ENCODE measurements around the gene THBS1. TPM values are rescaled to one million over a fixed set of nuclear protein-coding genes. Genes with fewer than 3 reads are reported as not detected.

The THBS1 gene
- total RNA-seq, 1 experiment from 2014 or later, result 63.4 TPM

- in situ Hi-C loops (cut with HindIII; ENCODE audit: low pct_unique_long_range_greater_than_20kb, low sequenced_read_pairs), result no loop called here
- DNase-seq (ENCODE audit: low read depth), result no peak
Observed at GRCh38 chr15:39585871-39586301, 5.0 kb downstream of the THBS1 start.

DNA sequence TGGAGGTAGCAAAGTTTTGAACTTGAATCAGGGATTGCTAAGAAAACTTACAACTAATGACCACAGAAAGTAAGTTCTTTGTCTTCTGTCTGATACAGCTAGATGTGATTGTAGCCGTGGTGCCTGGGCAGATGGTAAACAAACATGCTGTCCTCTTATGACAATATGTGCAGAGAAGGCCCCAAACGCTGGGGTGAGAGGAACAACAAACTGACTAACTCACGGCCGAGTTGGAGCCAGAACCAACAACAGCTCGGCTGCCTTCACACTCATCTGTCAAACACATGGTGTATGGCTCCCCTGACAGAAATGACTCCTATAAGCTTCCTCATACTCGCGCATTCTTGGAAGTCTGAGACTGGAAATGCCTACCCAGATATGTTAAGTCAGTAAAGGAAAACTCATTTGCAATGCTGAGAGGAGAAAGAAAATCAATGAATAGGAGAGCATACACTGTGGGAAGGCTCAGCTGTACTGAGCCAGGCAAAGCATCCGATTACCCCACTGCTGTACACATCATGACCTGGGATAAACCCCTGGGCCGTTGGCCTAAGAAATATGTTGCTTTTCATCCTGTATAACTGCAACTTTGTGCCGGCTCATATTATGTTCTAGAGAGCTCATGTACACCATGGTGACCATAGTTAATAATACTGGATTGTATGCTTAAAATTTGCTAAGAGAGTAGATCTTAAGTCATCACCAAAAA lies 5.7 kb downstream of the THBS1 start:
- in situ Hi-C loops (cut with HindIII; ENCODE audit: low pct_unique_long_range_greater_than_20kb, low sequenced_read_pairs), result no loop called here
- DNase-seq (ENCODE audit: low read depth), result no peak

GRCh38 chr15:39587096-39587721 lies 6.3 kb downstream of the THBS1 start:
- no peak for DNase-seq (ENCODE audit: low read depth)
- in situ Hi-C loops (cut with HindIII; ENCODE audit: low pct_unique_long_range_greater_than_20kb, low sequenced_read_pairs), result no loop called here

DNA sequence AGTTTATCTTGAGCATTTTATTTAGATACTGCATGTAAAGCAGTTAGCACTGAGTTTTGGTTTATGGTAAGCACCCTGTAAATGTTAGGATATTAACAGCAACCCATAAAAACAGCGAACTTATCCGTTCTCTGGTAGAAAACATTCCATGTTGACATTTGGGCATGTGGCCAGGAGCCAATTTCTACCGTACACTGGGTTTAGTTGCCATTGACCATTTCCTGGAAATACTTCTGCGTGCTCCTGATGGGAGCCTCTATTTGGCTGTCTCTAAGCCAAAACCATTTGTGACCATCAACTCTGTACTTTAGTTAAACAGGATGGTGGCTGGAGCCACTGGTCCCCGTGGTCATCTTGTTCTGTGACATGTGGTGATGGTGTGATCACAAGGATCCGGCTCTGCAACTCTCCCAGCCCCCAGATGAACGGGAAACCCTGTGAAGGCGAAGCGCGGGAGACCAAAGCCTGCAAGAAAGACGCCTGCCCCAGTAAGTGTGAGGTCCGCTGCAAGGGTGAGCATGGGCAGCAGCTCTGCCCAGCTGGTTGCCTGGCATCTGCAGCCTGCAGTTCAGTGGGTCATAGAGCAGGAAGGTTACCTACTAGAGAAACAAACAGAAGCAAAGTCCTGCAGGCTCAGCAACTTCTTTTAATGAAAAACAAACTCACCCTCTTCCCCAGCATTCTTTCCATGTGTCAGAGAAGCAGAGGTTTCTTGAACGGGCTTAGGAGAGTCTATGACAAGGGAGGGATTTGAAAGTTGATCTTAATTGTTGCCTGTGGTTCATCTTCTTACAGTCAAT lies 7.1 kb downstream of the THBS1 start:
- DNase-seq (ENCODE audit: low read depth), result no peak
- in situ Hi-C loops (cut with HindIII; ENCODE audit: low pct_unique_long_range_greater_than_20kb, low sequenced_read_pairs), result no loop called here

- in situ Hi-C loops (cut with HindIII; ENCODE audit: low pct_unique_long_range_greater_than_20kb, low sequenced_read_pairs), result no loop called here
- no peak for DNase-seq (ENCODE audit: low read depth)
Observed at GRCh38 chr15:39588531-39589192, 7.8 kb downstream of the THBS1 start.

DNA sequence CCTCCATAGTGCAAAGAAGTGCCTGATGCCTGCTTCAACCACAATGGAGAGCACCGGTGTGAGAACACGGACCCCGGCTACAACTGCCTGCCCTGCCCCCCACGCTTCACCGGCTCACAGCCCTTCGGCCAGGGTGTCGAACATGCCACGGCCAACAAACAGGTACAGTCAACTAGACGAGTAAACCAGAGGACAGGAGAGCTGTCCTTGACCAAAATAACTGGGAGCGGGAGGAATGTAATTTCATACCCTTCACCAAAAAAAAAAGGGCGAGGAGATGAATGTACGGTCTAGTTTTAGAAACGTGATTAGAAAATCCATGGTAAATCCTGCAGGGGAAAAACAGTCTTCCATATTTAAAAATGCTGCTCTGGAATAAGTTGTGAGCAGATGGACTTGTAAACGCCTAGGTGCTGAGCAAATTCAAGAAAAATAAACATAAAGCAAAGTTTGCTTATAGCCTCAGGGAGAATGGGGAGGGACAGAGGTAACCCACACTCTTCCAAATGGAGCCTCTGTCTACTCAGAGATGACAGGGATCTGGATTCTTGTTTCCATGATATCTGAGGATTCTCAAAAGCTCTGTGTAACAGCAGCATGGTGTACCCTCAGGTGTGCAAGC lies 8.4 kb downstream of the THBS1 start:
- in situ Hi-C loops (cut with HindIII; ENCODE audit: low pct_unique_long_range_greater_than_20kb, low sequenced_read_pairs), result no loop called here
- no peak for DNase-seq (ENCODE audit: low read depth)

DNA sequence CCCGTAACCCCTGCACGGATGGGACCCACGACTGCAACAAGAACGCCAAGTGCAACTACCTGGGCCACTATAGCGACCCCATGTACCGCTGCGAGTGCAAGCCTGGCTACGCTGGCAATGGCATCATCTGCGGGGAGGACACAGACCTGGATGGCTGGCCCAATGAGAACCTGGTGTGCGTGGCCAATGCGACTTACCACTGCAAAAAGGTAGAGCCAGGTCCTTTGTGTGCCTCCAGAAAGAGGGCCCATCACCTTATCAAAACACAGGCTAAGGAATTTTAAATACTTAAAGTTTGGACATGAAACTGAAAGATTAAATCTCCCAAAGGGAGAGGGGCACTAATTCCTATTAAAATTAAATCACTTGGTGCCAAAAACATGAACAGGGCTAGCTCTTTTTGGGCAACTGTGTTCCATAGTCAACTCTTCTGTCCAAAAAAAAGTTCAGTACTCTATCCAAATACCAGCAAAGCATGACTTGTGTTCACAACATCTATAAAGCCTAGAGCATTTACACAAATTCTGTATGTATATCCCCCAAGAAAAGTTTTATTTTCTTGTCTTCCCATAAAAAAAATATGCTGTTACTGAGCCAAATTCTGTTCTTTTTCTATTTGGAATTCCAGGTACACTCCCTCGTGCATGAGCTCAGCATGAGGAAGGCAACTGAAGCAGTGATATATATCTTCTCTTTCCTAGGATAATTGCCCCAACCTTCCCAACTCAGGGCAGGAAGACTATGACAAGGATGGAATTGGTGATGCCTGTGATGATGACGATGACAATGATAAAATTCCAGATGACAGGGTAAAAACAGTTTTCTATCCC lies 9.2 kb downstream of the THBS1 start:
- in situ Hi-C loops (cut with HindIII; ENCODE audit: low pct_unique_long_range_greater_than_20kb, low sequenced_read_pairs), result no loop called here
- DNase-seq (ENCODE audit: low read depth), result no peak

GRCh38 chr15:39591141-39591895 lies 10.4 kb downstream of the THBS1 start:
- in situ Hi-C loops (cut with HindIII; ENCODE audit: low pct_unique_long_range_greater_than_20kb, low sequenced_read_pairs), result no loop called here
- DNase-seq (ENCODE audit: low read depth), result no peak

DNA sequence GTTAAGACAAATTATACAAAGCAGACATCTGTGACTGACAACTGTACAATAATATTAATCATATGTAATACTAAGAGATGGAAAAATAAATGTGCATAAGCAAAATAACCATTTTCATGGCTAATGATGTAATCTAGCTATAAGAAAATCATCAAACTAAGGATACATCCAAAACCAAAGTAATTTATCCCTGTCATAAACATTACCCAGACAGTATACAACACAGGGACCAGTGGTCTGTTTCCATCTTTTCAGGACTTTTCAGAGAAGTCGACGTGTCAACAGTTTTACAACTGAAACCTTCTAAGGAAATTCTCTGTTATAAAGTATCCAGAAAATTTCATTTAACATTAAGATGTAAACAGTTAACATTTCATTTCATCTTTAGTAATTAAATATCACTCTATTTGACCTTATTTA lies 11.0 kb downstream of the THBS1 start:
- DNase-seq (ENCODE audit: low read depth), result no peak
- in situ Hi-C loops (cut with HindIII; ENCODE audit: low pct_unique_long_range_greater_than_20kb, low sequenced_read_pairs), result no loop called here

GRCh38 chr15:39592500-39592899 lies 11.6 kb downstream of the THBS1 start:
- DNase-seq (ENCODE audit: low read depth), result no peak
- in situ Hi-C loops (cut with HindIII; ENCODE audit: low pct_unique_long_range_greater_than_20kb, low sequenced_read_pairs), result no loop called here

DNA sequence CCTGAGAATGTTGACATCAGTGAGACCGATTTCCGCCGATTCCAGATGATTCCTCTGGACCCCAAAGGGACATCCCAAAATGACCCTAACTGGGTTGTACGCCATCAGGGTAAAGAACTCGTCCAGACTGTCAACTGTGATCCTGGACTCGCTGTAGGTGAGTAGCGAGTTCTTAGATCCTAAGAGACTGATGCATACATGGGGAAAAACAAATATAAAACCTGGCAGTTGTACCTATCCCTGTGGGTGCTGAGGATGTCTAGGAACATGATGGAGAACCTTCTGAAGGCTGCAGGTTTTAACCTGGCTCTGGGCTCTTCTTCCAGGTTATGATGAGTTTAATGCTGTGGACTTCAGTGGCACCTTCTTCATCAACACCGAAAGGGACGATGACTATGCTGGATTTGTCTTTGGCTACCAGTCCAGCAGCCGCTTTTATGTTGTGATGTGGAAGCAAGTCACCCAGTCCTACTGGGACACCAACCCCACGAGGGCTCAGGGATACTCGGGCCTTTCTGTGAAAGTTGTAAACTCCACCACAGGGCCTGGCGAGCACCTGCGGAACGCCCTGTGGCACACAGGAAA lies 12.3 kb downstream of the THBS1 start:
- in situ Hi-C loops (cut with HindIII; ENCODE audit: low pct_unique_long_range_greater_than_20kb, low sequenced_read_pairs), result no loop called here
- DNase-seq (ENCODE audit: low read depth), result no peak

- DNase-seq (ENCODE audit: low read depth), result no peak
- in situ Hi-C loops (cut with HindIII; ENCODE audit: low pct_unique_long_range_greater_than_20kb, low sequenced_read_pairs), result no loop called here
Observed at GRCh38 chr15:39593656-39594445, 13.0 kb downstream of the THBS1 start.

DNA sequence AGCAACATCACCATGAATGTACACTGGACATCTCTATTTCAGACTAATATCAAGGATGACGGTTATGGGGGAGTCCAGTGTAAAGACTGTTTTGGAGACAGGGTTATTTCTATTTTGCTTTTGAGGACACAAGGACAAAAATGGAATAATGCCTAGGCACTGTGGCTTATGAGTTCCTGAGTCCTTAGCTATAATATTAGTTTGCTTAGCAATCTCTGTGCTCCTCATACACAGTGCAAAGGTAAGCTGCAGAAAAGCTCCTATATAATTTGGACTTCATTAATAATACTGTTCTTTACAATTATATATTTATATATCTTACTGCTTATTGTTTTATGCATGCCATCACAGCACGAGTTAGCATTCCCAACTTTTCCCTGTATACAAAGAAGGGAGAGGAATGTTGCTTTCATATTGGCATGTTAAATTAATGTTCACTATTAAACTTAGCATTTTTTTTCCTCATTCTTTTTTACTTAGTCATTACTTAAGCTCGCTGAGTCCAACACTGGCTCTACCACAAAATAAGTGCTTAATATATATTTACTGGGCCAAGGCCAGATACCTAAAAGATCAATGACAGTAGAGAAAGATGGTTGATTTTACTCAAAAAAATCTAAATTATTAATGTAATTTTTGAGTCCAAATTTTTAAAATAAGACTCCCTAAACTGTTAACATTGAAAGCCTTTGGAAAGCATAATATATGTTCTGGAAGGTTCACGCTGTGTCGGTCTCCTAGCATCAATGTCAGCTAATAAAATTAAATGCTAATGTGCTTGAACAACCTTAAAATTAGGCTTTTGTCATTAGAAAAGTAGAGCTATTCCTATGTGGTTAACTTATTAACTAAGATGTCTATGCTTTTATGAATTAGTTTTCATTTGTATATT lies 13.8 kb downstream of the THBS1 start:
- no peak for DNase-seq (ENCODE audit: low read depth)
- in situ Hi-C loops (cut with HindIII; ENCODE audit: low pct_unique_long_range_greater_than_20kb, low sequenced_read_pairs), result no loop called here

DNA sequence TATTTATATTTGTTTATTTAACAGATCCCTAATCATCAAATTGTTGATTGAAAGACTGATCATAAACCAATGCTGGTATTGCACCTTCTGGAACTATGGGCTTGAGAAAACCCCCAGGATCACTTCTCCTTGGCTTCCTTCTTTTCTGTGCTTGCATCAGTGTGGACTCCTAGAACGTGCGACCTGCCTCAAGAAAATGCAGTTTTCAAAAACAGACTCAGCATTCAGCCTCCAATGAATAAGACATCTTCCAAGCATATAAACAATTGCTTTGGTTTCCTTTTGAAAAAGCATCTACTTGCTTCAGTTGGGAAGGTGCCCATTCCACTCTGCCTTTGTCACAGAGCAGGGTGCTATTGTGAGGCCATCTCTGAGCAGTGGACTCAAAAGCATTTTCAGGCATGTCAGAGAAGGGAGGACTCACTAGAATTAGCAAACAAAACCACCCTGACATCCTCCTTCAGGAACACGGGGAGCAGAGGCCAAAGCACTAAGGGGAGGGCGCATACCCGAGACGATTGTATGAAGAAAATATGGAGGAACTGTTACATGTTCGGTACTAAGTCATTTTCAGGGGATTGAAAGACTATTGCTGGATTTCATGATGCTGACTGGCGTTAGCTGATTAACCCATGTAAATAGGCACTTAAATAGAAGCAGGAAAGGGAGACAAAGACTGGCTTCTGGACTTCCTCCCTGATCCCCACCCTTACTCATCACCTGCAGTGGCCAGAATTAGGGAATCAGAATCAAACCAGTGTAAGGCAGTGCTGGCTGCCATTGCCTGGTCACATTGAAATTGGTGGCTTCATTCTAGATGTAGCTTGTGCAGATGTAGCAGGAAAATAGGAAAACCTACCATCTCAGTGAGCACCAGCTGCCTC lies 14.7 kb downstream of the THBS1 start:
- in situ Hi-C loops (cut with HindIII; ENCODE audit: low pct_unique_long_range_greater_than_20kb, low sequenced_read_pairs), result no loop called here
- no peak for DNase-seq (ENCODE audit: low read depth)

Measured in Caki2 (cell line).